ENCODE results near the gene COL20A1. TPM values are rescaled to one million over a fixed set of nuclear protein-coding genes. Genes with fewer than 3 reads are reported as not detected.
"Not testable (repeated sequence)": the region's sequence is repeated elsewhere in the genome, so short reads cannot be mapped to it uniquely, and the experiment has no call there.

The COL20A1 gene
- total RNA-seq, 2 donors from 2014 or later: not detected

DNA sequence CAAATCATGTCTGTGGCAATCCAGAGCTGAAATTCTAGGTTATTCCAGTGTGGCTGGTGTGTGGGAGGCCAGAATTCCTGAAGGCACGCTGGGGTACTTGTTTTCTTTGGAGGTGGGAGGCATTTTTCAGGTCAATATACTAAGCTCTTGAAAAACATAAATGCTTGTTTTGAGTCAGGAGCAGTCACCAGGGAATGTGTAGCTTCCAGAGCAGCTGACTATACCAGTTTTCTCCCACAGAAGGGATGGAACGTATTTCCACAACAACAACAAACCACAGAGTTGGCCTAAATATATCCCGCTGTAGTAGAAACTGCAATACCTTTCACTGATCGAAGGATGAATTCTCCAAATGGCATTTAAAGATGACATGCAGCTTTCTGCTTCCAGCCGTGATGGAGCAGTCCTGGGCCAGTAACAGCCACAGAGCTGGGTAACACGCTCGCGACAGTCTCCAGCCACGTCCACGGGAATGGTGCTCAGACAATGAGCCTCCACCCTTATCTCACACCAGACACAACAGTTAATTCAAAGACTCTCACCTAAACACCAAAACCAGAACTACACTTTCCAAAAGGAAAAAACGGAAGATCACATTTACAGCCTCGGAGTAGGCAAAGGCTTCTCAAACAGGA, 44.9 kb downstream of the COL20A1 start:
- DNase-seq (no peak), ATAC-seq (no peak)
- intact Hi-C loops (cut with DNase I, micrococcal nuclease): no loop called here

DNA sequence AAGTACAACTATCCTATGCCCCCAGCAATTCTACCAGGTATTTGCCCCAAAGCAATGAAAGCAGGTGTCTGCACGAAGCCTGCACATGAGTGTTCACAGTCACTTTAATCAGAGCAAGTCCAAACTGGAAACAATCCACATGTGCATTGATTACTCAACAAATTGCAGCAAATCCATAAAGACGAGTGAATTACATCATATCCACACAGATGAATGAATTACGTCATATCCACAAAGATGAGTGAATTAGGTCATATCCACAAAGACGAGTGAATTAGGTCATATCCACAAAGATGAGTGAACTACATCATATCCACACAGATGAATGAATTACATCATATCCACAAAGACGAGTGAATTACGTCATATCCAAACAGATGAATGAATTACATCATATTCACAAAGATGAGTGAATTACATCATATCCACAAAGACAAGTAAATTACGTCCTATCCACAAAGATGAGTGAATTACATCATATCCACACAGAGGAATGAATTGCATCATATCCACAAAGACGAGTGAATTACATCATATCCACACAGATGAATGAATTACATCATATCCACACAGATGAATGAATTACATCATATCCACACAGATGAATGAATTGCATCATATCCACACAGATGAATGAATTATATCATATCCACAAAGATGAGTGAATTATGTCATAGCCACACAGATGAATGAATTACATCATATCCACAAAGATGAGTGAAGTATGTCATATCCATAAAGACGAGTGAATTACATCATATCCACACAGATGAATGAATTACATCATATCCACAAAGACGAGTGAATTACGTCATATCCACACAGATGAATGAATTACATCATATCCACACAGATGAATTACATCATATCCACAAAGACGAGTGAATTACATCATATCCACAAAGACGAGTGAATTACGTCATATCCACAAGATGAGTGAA, 46.4 kb downstream of the COL20A1 start:
- ATAC-seq; DNase-seq; intact Hi-C loops (cut with DNase I, micrococcal nuclease): not testable (repeated sequence)

DNA sequence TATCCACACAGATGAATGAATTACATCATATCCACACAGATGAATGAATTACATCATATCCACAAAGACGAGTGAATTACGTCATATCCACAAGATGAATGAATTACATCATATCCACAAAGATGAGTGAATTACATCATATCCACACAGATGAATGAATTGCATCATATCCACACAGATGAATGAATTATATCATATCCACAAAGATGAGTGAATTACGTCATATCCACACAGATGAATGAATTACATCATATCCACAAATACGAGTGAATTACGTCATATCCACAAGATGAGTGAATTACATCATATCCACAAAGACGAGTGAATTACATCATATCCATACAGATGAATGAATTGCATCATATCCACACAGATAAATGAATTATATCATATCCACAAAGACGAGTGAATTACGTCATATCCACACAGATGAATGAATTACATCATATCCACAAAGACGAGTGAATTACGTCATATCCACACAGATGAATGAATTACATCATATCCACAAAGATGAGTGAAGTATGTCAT, 47.2 kb downstream of the COL20A1 start:
- ATAC-seq; DNase-seq; intact Hi-C loops (cut with DNase I, micrococcal nuclease): not testable (repeated sequence)

DNA sequence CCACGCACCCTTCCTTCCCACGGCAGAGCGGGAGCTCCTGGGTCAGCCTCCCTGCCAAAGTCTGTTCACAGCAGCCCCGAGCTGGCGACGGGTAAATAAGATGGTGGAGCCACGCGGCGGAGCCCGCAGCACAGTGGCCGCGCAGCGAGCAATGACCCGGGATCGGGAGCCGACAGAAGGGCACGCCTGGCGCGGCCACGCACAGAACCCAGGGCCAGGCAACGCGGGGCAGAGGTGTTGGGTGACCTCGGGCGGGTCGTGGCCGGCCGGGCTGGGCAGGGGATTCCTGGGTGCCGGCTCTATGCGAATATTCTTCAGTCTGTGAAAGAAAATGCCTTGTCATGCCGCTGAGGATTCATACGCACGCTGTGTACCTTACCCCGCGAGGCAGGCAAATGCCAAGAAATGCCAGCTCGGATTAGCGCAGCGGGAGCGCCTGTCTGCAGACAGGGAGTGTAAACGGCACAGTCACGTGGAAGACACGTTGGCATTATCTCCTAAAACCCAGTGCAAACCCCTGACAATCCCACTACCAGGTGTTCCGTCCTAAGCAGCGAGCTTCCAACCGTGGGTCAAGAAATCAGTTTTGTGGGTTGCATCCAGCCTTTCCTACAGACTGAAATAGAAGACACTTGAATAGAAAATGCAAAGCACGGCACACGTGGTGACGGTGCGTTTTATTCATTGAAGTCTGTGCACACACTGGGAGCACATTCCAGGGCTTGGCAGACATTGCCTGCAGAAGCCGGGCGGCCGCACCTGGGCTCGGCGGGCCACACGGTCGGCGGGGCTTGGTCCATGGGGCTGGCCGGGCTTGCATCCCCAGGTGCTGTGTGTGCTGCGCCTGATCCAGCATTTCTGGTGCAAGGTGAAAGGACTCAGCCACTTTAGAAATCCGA, 49.8 kb downstream of the COL20A1 start:
- intact Hi-C loops (cut with DNase I, micrococcal nuclease): no loop called here
- ATAC-seq (no peak), DNase-seq (no peak)

DNA sequence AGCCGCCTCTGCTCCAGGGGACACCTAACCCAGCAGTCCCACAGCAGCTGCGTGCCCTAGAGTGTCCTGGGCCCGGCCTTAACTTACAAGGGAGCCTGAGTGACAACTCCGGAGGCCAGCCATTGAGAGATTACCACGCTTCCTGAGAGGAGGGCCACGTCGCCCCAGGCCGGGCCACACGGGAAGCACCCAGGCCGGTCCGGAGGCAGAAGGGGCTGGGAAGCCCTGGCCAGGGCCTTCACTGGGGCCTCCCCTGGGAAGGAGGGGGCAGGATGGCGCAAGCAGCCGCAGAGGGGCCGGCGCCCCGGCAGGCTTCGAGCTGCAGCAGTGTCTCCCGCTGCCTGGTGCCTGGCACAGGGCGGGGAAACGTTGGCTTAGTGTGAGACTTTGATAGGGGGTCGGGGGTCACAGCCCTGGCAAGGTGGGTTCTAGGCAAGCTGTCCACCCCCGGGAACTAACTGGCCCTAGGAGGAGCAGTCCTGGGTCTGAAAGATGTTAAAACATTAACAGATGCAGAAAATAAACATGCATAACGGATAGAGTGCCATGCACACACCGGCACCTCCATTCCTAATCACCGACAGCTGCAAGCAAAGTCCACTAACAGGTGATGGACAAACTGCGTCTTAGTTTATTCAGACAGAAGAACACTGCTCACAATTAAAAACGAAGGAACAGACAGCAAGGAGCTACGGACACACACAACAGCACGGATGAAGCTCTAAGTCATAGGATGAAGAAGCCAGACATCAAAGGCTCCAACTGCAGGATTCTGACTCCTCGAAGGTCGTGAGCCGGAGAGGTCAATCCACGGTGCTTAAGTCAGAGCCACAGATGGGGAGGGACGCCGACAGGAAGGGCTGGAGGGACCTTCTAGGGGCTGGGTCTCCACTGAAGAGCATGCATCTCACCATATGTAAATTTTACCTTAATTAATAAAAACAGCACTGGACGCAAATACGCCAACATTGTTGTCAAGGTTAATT, 50.8 kb downstream of the COL20A1 start:
- intact Hi-C loops (cut with DNase I, micrococcal nuclease): no loop called here
- no peak for DNase-seq
- ATAC-seq: no peak

DNA sequence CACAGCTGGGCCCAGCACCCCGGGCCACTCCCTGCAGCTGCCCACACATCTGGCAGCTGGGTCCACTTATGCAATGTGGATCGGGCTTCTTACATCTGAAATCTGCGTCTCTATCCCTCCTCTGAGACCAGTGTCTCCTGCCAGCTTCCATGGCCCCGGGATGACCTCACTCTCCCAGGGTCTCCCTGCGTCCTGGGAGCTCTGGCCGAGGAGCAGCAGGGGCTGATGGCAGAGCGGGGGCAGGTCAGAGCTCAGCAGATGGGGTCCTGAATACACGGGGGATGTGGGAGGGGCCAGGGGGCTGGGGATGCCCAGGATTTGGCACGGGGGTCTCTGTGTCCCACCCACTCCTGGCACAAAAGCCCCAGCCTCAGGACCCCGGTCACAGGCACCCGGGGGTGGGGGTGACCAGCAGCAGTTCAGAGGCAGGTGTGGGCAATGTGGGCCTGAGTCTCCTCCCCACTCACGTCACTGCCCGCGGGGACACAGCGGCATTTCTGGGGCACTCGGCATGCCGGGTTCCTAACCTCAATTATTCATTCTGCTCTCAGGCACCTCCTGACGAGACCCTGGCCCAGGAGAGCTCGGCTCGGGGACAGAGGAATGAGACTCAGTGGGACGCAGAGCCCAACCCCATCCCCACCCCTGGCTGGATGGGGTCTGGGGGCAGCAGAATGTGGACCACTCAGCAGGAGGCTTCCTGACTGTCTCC, 51.8 kb downstream of the COL20A1 start:
- ATAC-seq: no peak
- DNase-seq: no peak
- intact Hi-C loops (cut with DNase I, micrococcal nuclease): no loop called here

DNA sequence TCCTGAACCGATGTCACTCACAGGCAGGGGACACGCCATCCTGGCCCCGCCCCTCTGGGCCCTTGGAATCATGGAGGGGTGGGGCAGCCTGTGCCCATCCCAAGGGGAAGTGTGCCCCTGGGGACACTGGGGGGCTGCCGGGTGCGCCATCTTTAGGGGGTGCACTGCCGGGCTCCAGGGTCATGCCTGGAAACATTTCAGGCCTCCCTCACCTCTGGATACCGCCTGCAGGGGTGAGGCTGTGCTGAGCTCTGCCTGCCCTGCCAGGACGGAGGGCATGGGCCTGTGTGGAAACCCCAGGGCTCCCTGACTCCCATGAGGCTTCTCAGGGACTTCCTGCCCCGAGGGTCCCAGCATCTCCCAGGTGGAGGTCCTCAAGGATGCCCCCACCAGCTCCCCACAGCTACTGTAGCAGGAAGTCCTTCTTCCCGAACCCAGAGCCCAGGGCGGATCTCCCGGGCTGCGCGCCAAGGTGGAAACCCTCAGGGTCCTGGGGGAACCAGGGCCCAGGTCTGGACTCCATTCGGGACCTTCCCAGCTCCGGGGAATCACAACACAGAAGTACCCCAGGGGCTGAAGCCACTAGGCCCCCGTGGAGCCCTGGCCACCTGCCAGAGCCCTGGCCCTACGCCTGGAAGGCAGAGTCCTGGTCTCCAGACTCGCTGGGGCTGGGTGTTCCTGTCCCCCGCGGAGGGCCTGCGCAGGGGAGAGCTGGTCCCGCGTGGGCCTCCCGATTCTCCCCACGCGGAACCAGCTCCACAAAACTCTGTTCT, 52.5 kb downstream of the COL20A1 start:
- no peak for ATAC-seq
- intact Hi-C loops (cut with DNase I, micrococcal nuclease): no loop called here
- no peak for DNase-seq

DNA sequence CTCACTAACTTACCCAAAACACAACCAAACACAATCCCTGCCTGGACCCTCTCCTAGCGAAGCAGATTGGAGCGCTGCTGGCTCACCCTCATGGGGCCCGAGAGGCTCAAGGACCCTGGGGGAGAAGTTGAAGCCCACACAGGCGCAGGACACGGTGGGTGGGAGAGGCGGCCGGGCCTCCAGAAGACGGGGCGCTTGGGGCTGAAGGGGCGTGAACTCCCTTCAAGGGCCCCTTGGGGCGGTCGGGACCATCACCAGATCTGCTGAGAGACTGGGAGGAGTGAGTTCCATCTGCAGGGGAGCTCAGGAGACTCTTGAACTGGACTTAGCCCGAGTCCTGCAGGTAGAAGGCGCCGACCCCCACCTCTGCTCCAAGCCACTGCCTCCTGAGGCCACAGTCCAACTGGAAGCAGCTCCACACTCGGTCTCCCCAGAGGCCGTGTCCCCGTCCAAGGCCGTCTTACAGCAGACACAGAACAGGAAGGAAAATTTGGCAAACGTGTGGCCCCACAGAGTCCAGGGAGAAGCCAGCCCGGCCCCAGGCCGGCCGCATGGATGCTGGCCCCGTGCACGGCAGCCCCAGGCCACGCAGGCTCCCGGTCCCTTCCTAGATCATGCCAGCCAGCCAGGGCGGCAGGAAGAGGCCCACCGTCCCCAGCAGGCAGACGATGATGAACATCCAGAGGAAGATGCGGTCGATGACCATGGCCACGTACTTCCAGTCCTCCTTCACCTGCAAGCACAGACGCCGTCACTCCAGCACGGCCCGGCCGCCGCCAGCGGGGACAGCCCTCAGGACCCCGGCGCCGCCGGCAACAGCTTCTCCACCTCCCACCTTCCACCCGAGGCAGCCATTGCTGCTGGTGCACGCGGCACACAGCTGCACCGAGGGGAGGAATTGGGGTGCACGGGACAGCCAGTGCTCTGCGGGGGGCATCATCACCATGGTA, 53.4 kb downstream of the COL20A1 start:
- no peak for ATAC-seq
- no peak for DNase-seq
- intact Hi-C loops (cut with DNase I, micrococcal nuclease): no loop called here

DNA sequence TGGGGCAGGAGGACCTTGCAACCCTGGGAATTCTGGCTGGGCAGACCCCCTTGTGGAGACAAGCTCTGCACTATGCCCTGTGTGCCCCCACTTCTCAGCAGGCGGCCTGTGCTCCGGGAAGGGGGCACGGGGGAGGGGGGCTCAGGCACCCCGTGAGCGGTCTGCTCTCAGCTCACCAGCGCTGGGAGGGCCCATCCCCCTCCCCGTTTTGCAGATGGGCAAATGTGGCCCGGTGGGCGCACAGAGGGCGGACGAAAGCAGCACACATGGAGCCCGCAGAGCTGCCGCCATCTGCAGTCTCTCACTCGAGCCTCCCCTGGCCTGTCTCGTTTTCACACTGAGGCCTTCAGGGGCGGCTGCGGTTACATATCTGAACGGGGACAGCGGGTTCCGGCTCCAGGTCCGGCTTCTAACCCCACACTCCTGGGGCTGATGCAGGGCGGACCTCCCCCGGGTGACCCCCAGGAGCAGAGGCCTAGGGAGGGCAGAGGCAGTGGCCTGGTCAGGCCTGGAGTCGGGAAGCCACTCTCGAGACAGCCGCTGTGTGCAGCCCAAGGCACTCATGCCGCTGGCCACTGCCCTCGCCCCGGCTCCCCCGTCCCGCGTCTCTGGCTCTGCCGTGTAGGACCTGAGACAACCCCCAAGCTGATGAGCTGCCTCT, 54.2 kb downstream of the COL20A1 start:
- ATAC-seq (no peak), DNase-seq (no peak)
- intact Hi-C loops (cut with DNase I, micrococcal nuclease): no loop called here

DNA sequence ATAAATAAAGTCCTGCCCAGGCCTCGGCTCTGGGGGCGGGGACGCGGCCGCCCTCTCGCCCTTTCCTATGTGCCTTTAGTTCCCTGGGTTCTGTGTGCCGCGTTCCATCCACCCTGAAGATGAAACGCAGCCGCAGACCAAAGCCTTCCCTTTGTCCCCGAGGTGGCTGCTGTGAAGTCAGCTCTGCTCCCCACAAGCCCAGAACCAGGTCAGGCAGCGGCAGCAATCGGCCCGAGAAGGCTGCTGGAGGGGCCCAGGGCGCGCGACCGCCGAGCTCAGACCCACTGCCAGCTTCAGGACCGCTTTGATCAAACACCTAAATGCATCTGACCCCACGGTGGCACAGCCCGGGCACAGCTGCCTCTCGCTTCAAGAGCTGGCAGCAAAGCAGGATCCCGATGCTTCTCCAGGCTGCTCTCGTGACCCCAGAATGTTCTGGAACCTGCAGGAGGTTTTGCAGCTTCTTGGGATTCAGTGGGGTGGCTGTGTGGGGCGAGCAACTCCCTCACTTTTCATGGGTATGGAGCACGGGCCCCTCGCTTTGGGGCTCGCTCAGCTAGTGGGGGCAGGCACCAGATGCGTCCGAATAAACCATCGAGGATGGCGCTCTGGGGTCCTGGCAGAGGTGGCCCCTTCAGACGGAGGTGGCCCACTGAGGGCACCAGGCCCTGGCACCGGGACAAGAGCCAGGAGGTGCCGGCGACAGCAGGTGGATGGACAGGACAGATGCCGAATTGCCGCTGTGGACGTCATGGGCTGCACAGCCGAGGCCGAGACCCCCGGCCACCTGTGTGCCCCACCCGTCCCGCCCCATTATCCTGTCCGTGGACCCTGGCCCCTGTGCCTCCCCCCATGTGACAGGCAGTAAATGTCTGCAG, 55.2 kb downstream of the COL20A1 start:
- DNase-seq: no peak
- ATAC-seq: no peak
- intact Hi-C loops (cut with DNase I, micrococcal nuclease): no loop called here

DNA sequence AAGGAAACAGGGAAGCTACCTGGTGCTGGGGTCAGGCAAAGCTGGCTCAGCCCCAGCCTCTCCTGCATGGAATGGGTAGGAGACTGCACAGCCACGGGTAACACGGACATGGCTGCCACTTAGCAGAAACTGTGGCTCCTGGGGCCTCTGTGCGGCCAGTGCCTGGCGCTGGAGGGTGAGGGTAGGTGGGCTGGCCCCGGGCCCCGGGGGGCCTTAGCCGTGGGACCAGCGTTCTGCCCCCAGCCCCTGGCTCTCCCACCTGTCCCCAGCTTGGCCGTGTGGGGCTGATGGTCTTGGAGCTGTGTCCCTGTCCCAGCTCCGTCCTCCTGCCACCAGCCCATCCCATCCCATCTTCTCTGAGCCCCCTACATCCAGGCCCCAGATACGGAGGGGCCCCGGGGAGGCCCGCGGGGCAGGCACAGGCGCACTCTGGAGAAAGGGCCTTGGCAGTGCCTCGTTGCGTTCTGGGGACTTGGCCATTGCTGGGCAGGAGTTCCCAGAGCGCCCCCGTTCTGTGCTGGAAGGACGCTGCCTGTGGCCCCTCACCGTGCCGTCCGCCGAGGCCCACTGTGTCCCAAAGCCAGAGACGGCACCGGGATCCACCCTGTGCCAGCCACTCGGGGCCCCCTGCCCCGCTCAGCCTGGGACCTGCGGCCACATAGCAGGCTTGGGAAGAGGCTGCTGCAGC, 56.0 kb downstream of the COL20A1 start:
- DNase-seq (no peak), ATAC-seq (no peak)
- intact Hi-C loops (cut with DNase I, micrococcal nuclease): no loop called here

DNA sequence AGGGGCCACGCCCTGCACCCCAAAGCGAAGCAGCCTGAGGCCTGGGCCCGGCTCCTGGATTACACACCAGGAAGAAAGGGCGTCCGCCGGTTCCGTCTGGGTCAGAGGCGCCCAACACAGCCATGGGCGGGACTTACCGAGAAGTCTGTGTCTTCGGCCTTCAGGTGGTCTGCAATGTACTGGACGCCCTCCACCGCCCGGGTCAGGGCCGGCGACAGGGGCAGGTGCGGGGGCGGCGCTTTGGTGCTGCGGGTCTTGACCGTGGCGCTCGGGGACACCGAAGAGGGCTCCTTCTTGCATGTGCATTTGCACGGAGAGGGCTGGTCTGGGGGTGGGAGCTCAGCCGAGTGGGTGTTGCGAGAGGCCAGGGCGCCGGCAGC, 56.5 kb downstream of the COL20A1 start:
- ATAC-seq (no peak), DNase-seq (no peak)
- intact Hi-C loops (cut with DNase I, micrococcal nuclease): no loop called here

DNA sequence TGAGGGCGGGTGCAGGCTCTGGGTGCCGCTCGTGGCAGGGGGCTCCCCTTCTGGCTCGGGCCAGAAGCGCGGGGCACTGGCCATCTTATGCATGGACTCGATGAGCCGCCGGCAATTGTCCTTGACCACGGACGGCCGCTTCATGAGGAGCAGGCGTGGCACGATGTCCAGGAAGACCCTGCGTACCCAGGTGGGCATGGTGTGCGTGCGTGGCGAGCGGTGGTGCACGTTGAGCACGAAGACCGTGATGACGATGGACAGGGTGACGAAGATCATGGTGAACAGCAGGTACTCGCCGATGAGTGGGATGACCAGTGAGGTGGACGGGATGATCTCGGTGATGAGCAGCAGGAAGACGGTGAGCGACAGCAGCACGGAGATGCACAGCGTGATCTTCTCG, 57.2 kb downstream of the COL20A1 start:
- intact Hi-C loops (cut with DNase I, micrococcal nuclease): no loop called here
- no peak for DNase-seq
- no peak for ATAC-seq
